GM10266 (cell line): ENCODE data around the gene PHACTR3.

Experiments
- DNase-seq: peaks from one replicate; pipeline ENCODE4 v3.0.0; 2012; ENCODE audit errors: extremely low spot score
- CTCF ChIP-seq: IDR thresholded peaks from 2 replicates; pipeline ENCODE4 v1.5.1; 2012; ENCODE audit warnings: mild to moderate bottlenecking, low read depth; ENCODE audit not compliant: control insufficient read depth, insufficient read depth; ENCODE audit errors: missing control alignments

PHACTR3 gene

GRCh38 chr20:59745716-59746115, 141.4 kb downstream of the PHACTR3 start:
- no peak for TF ChIP-seq CTCF
- no peak for DNase-seq

- DNase-seq = no peak
- no peak for TF ChIP-seq CTCF
Observed at GRCh38 chr20:59746155-59746554, 141.8 kb downstream of the PHACTR3 start.

- no peak for DNase-seq
- no peak for TF ChIP-seq CTCF
Observed at GRCh38 chr20:59747671-59748515, 143.6 kb downstream of the PHACTR3 start.

GRCh38 chr20:59748619-59749191, 144.4 kb downstream of the PHACTR3 start:
- DNase-seq = no peak
- TF ChIP-seq CTCF = no peak

- no peak for TF ChIP-seq CTCF
- DNase-seq = no peak
Observed at GRCh38 chr20:59749301-59749700, 145.0 kb downstream of the PHACTR3 start.

- DNase-seq = no peak
- no peak for TF ChIP-seq CTCF
Observed at GRCh38 chr20:59750209-59750840, 146.0 kb downstream of the PHACTR3 start.
